DMS53 treated with DMSO at 0.1 percent for 48 hours (cell line): ENCODE results near the gene MPHOSPH8.

Source experiments
- DNase-seq: peaks from one replicate; lab custom pipeline; 2025; ENCODE audit not compliant: unreplicated experiment; lab: John Stamatoyannopoulos, UW

Gene MPHOSPH8, protein sequence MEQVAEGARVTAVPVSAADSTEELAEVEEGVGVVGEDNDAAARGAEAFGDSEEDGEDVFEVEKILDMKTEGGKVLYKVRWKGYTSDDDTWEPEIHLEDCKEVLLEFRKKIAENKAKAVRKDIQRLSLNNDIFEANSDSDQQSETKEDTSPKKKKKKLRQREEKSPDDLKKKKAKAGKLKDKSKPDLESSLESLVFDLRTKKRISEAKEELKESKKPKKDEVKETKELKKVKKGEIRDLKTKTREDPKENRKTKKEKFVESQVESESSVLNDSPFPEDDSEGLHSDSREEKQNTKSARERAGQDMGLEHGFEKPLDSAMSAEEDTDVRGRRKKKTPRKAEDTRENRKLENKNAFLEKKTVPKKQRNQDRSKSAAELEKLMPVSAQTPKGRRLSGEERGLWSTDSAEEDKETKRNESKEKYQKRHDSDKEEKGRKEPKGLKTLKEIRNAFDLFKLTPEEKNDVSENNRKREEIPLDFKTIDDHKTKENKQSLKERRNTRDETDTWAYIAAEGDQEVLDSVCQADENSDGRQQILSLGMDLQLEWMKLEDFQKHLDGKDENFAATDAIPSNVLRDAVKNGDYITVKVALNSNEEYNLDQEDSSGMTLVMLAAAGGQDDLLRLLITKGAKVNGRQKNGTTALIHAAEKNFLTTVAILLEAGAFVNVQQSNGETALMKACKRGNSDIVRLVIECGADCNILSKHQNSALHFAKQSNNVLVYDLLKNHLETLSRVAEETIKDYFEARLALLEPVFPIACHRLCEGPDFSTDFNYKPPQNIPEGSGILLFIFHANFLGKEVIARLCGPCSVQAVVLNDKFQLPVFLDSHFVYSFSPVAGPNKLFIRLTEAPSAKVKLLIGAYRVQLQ

DNA sequence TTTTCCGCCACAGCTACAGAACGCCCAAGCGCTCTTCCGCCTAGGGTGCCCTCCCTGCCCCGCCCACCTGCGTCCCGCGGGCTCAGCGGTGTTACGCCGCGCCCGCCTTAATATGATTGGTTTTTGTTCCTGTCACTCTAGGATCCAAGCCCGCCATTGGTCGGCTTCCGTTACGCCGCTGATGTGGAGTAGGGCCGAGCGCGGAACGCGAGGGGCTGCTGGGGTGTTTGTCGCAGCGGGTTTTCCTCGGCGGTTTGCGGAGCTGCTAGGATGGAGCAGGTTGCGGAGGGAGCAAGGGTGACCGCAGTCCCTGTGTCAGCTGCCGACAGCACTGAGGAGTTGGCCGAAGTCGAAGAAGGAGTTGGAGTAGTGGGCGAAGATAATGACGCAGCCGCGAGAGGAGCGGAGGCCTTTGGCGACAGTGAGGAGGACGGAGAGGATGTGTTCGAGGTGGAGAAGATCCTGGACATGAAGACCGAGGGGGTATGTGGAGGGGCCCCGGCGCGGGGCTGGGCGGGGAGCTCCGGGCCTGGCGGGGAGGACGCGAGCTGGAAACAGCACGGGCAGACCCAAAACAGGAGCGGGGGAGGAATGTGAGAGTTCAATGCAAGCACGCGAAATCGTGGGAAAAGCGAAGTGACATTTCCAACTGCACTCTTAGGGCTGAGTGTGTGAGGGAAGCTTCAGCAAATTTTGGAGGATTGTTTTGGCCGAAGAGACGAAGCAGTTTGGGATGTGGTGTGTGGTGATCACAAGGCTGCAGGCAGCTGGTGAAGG is at the start of gene MPHOSPH8:
MPHOSPH8 (plus strand) TSS at position 181 of the 777 bp plus-strand sequence; CDS start at position 271, 90 bp downstream.
- DNase-seq, result peak; percentile 82

DNA sequence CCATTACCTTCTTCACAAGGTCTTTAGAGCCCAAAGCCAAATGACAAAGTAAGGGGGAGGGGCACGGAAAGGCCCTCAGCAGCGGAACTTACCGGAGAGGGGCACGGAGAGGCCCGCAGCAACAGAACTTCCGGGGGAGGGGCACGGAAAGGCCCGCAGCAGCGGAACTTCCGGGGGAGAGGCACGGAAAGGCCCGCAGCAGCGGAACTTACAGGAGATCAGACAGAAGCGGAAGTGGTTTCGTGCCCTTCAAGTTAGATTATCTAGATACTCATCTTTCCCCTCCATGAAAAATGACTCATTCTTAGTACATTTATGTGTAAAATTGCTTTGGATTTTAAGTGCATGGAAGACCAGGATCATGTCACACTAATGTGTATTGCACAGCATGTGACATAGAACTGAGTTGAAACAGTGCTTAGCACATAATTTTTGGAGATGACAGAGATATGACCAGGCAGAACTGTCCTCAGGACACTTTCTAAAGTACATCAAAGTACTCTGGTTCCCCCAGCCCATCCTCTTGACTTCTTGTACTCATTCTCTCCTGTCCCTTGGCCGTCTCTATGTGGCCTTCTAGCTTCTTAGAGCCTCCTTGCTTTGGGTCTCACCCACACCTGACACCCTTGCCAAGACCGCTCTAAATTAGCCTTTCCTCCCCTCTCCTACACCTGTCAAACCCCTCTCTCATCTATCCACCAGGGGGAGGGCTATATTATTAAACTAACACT is 46.4 kb upstream of the MPHOSPH8 start:
- no peak for DNase-seq

DNA sequence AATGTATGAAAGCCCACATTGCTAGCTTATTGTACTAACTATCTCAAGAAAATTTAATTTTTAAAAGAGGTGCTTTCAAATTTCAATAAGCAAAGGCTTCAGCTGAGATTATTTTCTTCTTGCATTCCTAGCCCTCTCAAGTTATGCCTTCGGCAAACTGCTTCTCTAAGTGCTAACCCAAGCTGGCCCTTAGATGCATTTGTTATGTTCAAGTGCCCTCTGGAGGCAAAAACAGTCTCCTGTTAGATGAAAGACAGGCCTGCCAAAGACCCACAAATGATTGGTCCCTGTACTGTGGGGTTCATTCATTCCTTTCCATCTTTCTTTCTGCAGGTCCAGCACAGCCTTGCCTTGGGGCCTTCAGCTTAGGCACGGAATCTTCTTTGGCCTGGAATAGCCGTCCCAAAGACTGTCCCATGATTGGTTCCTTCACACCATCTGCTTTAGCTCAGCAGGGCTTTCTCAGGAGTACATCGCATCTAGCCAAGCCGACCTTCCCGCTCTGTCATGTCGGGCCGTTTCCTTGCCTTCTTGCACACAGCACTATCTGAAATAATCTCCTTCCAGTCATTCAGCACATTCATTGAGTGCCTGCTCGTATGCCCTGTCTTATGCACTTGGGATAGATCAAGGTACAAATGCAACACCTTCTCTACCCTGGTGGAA is 45.7 kb upstream of the MPHOSPH8 start:
- DNase-seq, result peak; percentile 66

DNA sequence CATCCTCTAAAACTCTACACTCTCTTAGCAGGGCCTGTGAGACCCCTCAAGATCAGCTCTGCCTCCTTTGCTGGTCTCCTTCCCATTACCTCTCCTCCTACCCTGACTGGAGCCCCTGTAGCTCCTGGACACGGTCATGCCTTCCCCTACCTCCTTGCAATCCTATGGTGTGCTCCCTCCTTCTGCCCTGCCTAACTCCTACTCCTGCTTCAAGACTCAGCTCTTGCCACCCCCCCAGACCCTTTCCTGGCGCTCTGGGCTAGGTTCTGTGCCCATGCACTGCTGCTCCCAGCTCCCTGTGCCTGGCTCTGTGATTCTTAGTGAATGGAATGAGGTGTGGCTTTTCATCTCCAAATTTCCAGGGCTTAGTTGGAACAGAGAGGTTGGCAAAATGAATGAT is 44.1 kb upstream of the MPHOSPH8 start:
- DNase-seq, result no peak

DNA sequence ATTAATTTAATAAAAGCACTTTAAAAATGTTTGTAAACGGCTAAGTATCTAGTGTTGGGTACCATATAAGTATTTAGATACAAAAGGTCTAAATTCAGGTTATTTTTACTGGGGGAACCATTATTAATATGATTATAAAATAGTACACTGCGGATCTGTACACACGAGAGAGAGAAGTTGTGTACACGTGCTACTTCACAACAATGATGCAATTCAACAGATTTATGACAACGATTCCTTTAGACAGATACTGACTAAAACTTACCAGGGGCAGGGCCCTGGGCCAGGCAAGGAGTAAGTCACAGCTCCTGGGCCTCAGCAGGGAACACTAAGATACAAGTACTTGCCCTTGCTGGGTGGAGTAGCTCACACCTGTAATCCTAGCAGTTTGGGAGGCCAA is 43.0 kb upstream of the MPHOSPH8 start:
- no peak for DNase-seq

DNA sequence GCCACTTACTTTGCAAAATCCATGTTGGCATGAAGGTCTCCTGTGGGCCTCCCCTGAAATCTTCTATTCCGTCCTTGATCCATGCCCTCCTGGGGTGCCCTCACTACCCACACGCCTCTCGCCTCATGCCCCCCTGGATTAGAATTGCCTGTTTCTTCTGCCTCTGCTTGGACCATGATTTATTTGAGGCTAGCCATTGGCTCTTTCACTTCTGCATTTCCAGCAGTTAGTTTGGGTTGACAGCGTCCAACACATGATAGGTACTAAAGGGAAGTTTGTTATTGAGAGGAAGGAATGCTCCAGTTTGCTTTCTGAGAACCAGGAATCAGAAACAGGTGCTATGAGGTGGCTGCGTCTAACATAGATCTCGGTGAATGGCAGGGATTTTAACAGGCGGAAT is 41.6 kb upstream of the MPHOSPH8 start:
- DNase-seq, result no peak

DNA sequence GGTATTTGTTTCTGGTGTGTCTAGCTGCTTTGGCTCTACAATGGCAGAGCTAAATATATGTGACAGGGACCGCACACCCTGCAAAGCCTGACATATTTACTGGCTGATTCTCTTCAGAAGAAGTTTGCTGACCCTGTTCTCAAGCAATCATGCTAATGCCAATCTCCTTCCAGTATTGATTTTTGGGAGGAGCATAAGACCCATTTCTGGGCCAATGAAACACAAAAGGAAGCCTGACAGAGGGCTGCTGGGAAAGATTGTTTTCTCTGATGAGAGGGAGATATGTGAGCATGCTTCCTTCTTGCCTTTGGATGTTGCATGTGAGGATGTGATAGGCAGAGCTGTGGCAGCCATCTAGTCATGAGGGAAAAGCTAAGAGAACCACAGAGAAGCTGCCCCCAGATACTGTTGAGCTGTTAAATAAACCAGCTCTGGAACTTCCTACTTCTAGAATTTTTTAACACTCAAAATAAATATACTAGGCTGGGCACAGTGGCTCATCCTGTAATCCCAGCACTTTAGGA is 40.7 kb upstream of the MPHOSPH8 start:
- no peak for DNase-seq

DNA sequence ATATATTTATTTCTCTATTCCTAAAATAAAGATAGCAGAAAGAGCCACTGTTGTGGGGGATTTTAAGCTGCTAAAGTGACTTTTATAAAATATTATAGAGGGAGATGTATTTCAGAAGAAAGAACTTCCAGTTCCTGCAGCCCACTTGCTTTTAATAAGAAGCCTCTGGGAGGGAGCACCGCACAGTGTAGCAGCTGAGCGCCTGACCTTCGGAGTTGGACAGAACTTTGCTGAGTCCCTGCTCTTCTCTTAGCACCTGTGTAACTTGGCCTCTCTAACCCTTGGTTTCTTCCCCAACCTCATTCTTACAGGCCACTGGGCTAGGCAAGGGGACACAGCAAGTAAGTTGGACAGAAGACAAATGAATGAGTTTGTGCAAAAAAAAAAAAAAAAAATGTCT is 37.4 kb upstream of the MPHOSPH8 start:
- no peak for DNase-seq

DNA sequence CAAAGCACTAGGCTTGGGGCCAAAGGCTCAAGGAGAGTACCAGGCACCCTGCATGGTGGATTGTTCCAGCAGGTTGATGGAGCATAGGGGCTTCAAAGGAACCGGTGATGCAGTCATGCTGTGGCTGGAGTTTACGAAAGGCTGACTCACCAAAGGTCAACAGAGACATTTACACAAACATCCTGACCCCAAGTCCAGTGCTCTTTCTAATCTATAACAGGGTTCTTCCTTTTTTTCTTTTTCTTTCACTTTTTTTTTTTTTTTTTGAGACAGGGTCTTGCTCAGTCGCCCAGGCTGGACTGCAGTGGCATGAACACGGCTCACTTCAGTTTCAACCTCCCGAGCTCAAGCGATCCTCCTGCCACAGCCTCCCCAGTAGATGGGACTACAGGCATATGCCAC is 36.5 kb upstream of the MPHOSPH8 start:
- DNase-seq, result peak; percentile 81

DNA sequence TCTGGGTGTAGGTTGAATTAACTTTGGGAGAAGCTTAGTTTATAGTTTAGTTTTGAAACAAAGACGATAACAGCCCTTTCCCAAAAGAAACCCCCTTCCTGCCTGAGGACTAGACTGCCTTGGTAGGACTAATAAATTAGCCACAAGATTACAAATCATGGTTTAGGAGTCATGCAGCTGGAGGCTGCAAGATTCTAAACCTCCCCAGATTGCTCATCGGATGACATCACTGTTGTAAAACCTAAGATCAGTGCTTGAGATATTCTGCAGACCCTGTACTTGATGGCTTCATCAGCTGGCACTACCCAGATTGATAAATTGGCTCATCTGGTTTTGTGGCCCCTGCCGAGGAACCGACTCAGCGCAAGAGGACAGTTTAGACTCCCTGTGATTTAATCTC is 35.9 kb upstream of the MPHOSPH8 start:
- no peak for DNase-seq

DNA sequence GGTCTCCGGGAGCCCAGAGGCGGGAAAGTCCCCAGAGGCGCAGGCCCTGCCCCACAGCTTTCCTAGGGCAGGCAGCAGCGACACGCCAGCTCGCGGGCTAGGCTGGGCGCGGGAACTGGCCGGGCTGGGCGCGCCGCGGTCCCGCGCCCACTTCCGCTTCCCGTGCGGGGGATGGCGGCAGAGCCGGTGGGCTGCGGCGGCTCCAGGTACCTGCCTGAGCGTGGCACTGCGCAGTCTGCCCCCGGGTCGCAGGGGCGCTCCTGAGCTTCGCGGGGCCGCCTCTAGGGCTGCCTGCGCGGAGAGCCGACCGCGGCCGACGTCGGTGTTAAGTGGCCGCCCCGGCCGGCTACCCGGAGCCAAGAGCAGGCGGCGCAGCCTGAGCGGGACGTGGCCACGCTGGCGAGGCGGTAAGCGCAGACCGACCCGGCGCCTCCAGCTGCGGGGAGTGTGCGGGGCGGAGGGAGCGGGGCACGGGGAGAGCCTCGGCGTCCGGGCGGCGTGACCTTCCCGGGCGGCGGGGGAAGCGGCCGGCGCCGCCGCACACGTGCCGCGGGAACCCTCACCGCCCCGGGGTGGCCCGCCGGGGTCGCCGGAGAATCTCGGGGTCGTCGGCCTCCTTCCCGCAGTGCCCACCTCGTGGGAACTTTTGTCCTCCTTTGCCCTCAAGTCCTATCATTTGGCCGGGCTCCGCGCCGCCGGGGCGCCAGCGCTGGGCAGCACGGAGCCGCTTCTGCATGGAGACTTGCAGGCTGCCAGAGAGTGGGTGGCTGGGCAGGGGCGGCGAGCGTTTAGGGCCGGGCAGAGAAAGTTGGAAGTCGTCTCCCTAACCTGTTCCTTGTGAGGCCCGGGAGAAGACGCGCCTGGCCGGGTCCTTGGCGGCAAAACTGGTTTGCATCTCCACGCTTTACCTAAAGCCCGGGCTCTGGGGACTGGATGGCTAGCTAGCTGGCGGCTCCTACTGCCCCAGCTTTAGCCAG is 31.4 kb upstream of the MPHOSPH8 start:
- DNase-seq, result peak; percentile 43

DNA sequence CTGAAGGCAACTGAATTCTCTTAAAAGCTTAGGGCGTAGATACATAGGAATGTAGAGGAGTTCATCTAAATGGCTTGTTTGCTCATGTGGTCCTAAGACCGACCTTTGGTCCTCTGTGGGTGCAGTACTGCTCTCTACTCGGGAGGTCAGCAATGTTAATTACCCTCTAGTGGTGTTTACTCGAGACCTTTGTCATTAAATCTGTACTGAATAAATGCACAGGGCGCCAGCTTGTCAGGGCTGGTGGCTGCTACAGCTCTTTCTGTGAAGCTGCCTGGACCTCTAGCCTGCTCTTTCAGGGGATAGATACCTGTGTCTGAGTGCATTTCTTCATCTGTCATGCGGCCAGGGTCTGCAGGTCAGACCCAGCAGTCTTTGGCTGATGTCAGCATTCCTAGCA is 29.2 kb upstream of the MPHOSPH8 start:
- no peak for DNase-seq

DNA sequence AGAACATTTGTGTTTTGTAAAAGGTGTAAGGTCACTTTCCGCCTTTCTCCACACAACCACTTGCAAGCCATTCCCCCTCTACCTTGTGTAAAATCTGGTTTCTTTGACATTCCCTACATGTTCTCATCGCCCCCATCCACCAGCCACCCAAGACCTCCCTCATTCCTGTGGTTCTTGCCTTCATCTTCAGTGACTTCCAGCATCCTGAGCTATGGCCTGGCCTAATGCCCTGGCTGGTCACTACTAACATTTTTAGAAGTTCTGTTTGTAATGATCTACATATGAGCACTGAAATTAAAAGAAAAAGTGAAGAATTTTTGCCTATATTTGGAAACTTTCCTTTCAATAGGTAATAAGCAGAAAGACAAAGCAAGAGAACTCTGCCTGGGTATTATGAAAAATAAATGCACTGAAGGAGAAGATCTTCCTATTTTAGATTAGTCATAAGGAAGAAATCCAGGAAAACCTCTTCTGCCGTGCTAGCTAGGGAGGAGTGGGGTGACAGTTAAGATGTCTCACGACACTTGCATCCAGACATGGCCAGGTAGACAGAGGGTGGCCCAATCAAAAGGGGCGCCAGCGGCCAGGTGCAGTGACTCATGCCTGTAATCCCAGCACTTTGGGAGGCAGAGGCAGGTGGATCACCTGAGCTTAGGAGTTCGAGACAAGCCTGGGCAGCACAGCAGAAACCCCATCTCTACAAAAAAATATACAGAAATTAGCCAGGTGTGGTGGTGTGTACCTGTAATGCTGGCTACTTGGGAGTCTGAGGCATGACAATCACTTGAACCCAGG is 28.1 kb upstream of the MPHOSPH8 start:
- no peak for DNase-seq

DNA sequence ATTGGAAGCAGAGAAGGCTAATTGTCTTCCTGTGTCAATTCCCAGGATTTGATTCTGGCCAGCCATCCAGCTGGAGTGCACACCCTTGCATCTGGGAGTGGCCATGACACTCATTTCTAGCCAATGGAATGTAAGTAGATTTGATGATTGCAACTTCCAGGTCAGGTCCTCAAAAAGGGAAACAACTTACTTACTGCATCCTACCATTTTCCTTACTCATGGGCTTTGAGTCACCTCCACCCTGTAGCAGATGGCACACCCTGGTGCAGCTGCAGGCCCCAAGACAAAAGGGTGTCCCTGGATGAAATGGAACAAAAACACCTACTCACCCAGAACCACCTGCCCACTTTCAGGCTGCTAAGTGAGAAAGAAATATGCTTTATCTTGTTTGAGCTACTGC is 27.3 kb upstream of the MPHOSPH8 start:
- no peak for DNase-seq

DNA sequence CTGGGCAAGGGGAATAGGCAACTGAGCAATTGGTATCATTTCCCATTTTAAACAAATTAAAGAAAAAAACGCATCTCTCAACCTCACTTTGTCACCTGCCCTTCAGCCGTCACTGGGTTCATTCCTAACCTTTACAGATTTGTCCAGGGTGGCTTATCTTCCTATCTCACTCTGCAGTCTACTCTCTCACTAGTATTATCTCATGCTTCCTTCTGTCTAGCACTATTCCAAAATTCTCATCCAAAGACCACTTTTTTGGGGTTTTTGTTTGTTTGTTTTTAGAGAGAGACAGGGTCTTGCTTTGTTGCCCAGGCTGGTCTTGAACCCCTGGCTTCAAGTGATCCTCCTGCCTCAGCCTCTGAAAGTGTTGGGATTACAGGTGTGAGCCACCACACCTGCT is 26.7 kb upstream of the MPHOSPH8 start:
- DNase-seq, result no peak

DNA sequence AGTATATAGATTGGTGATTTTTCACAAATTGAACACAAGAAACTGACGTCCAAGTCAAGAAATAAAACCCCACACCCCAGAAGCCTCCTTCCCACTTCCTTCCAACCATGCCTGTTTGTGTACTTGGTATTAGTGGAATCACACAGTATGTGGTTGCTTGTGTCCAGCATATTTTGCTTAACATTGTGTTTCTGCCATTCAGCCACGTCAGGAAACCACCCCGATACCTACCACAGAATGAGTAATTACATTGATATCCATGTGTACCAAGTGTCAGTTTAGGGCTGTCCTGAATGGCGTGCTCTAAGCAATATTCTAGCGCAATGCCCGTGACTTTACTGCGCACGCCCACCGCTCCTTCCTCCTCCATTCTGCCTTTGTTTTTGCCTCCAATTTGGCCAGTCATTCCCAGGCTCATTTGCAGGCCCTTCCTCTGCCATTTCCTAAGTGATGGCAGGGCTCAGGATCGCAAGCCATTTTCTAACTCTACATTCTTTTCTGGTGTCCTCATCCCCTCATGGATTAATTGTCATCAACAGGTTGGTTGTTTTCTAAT is 25.9 kb upstream of the MPHOSPH8 start:
- DNase-seq, result no peak

DNA sequence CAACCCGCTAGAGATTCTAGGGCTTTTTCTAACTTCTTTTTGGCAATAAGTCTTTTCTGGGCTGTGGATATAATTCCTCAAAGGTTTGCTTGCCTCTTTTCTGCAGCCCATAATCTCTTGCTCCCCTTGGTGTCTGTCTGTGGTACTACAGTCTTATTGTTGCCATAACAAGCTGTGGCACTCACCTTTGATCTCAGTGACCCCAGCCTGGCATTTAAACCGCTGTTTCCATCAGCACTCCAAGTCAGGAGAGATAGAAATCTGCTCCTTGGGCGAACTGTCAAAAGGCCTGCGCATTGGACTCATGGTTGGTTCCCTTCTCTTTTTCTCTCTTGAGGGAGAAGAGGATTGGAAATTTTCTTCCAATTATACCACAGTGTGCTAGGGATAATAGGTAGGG is 14.5 kb upstream of the MPHOSPH8 start:
- DNase-seq, result peak; percentile 36

DNA sequence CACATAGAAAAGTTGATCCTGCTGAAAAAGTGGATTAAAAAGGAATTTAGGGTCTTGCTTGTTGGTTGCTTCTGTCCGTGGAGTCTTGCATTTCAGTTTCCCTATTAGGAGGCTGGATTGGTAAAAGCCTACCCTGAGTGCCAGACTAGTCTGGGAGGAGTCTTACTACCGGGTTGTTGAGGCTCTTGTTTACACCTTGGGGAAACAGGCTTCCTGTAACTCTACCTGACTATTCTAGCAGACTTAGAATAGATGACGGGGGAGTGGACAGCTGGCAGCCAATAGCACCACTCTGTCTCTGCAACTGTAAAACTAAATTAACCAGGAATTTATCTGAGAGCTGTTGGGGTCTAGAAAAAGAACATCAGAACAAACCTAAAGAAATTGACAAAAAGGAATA is 11.3 kb upstream of the MPHOSPH8 start:
- no peak for DNase-seq
